HFFc6 (cell line): ENCODE data around the gene DYNLT5. TPM values are rescaled to one million over a fixed set of nuclear protein-coding genes. Genes with fewer than 3 reads are reported as not detected.

Experiments
- DNase-seq: peaks from one replicate; pipeline ENCODE4 v3.0.0-alpha.2; 2018
- H3K27ac Mint-ChIP-seq: 2 replicates; pipeline ENCODE4 v1.8.0; 2020; ENCODE audit warnings: mild to moderate bottlenecking, mixed read lengths
- H3K27me3 Mint-ChIP-seq: 2 replicates; pipeline ENCODE4 v1.8.0; 2021; ENCODE audit warnings: mild to moderate bottlenecking, moderate library complexity, mixed read lengths; ENCODE audit not compliant: insufficient read depth
- H3K36me3 Mint-ChIP-seq: 2 replicates; pipeline ENCODE4 v1.8.0; 2021; ENCODE audit warnings: low read depth, mixed read lengths
- H3K4me1 Mint-ChIP-seq: 2 replicates; pipeline ENCODE4 v1.8.0; 2020; ENCODE audit warnings: low read depth, mixed read lengths
- H3K4me3 Mint-ChIP-seq: 2 replicates; pipeline ENCODE4 v1.8.0; 2020; ENCODE audit warnings: mild to moderate bottlenecking, moderate library complexity, mixed read lengths
- H3K9me3 Mint-ChIP-seq: 2 replicates; pipeline ENCODE4 v1.8.0; 2020; ENCODE audit warnings: mild to moderate bottlenecking, mixed read lengths
- CTCF ChIP-seq: fragments of 200-600 bp; sonication (generic); IDR thresholded peaks from 2 replicates; pipeline ENCODE4 v1.5.0; 2021; ENCODE audit warnings: antibody characterized with exemption, mild to moderate bottlenecking
- total RNA-seq, 6 experiments: library from RNA; stranded (reverse); fragmentation: NEBNext Ultra II Directional; extraction: Animal tissue kit (Norgen Biotek cat#: 25700); gene quantifications; 2 replicates in 1 of 6; 3 replicates in 5 of 6; pipeline ENCODE4 v1.2.3, GENCODE V29; 2021

The DYNLT5 gene
- total RNA-seq, 6 experiments from 2014 or later = 0.69 to 2.4 (median 1.8) TPM

GRCh38 chr1:66751160-66751559, 1.1 kb upstream of the DYNLT5 start:
- no peak for DNase-seq
- Mint-ChIP-seq H3K4me3 (no peak overlapping the region), H3K4me1 (peaks cover 65% of the 10 kb centered on the region), H3K27me3 (no peaks in the 10 kb centered on the region), H3K36me3 (no peaks in the 10 kb centered on the region), H3K27ac (peak overlapping the region; percentile 9; the same call in 1 of the 2 replicates), H3K9me3 (no peaks in the 10 kb centered on the region)
- TF ChIP-seq CTCF = no peak

- Mint-ChIP-seq H3K27me3 (no peaks in the 10 kb centered on the region), H3K9me3 (no peaks in the 10 kb centered on the region), H3K36me3 (no peaks in the 10 kb centered on the region), H3K4me3 (peak overlapping the region; percentile 81), H3K4me1 (peaks cover 48% of the 10 kb centered on the region), H3K27ac (peak overlapping the region; percentile 82)
- no peak for TF ChIP-seq CTCF
- DNase-seq = no peak
Measured at GRCh38 chr1:66752671-66753371, 562 bp downstream of the DYNLT5 start.

- no peaks in the 10 kb centered on the region for H3K27me3 Mint-ChIP-seq
- TF ChIP-seq CTCF = no peak
- H3K27ac Mint-ChIP-seq = no peak overlapping the region
- no peak for DNase-seq
- no peak overlapping the region for H3K4me3 Mint-ChIP-seq
- peaks cover 5% of the 10 kb centered on the region for H3K4me1 Mint-ChIP-seq
- no peaks in the 10 kb centered on the region for H3K9me3 Mint-ChIP-seq
- H3K36me3 Mint-ChIP-seq = no peaks in the 10 kb centered on the region
Measured at GRCh38 chr1:66757722-66758240, 5.5 kb downstream of the DYNLT5 start.

GRCh38 chr1:66758241-66758755, 6.0 kb downstream of the DYNLT5 start:
- no peaks in the 10 kb centered on the region for H3K9me3 Mint-ChIP-seq
- no peaks in the 10 kb centered on the region for H3K36me3 Mint-ChIP-seq
- H3K4me3 Mint-ChIP-seq = no peak overlapping the region
- peaks cover under 1% of the 10 kb centered on the region for H3K4me1 Mint-ChIP-seq
- TF ChIP-seq CTCF = no peak
- H3K27ac Mint-ChIP-seq = no peak overlapping the region
- H3K27me3 Mint-ChIP-seq = no peaks in the 10 kb centered on the region
- no peak for DNase-seq

- Mint-ChIP-seq H3K4me1 (no peaks in the 10 kb centered on the region; the same call in 1 of the 2 replicates), H3K9me3 (no peaks in the 10 kb centered on the region), H3K27me3 (no peaks in the 10 kb centered on the region), H3K36me3 (no peaks in the 10 kb centered on the region), H3K4me3 (no peak overlapping the region), H3K27ac (no peak overlapping the region)
- TF ChIP-seq CTCF = no peak
- no peak for DNase-seq
Measured at GRCh38 chr1:66760506-66760905, 8.2 kb downstream of the DYNLT5 start.
